ENCODE measurements around the gene BANK1.

The BANK1 gene

DNA sequence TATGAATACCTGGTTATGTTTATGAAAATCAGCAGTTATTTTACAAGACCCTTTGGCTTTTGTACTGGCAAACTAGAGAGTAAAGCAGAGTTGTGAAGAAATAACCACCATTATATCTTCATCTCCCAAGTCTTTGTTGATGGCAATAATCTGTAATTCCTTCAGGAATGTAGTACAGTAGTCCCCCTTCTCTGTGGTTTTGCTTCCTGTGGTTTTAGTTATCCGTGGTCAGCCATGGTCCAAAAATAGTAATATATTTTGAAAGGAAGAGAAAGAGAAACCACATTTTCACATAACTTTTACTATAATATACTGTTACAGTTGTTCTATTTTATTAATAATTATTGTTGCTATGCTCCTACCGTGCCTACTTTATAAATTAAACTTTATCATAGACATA is 27.8 kb downstream of the BANK1 start:
- DNase-seq = no peak

- DNase-seq = no peak
These were observed 33.3 kb downstream of the BANK1 start for GRCh38 chr4:101823864-101824263.

DNA sequence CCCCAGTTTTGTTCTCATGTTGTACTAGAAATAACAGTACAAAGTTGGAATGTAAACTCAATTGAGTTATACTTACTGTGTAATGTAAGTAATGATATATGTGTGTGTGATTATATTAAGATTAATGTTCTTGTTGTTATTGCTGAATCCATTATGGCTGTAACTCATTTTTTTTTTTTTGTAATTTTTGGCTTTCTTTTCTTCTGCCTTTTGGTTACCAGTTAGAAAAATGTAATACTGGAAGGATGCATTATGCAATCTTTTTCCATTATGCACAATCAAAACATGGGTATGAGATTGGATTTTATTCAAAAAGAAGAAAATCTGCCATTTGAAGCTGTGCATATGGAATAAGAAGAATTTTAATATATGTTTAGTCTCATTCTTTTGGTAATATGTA is 34.0 kb downstream of the BANK1 start:
- DNase-seq = no peak

- no peak for DNase-seq
These were observed 35.4 kb downstream of the BANK1 start for GRCh38 chr4:101825953-101826352.

GRCh38 chr4:101831816-101832215 is 41.3 kb downstream of the BANK1 start:
- no peak for DNase-seq

GRCh38 chr4:101833480-101833879 is 43.0 kb downstream of the BANK1 start:
- no peak for DNase-seq

DNA sequence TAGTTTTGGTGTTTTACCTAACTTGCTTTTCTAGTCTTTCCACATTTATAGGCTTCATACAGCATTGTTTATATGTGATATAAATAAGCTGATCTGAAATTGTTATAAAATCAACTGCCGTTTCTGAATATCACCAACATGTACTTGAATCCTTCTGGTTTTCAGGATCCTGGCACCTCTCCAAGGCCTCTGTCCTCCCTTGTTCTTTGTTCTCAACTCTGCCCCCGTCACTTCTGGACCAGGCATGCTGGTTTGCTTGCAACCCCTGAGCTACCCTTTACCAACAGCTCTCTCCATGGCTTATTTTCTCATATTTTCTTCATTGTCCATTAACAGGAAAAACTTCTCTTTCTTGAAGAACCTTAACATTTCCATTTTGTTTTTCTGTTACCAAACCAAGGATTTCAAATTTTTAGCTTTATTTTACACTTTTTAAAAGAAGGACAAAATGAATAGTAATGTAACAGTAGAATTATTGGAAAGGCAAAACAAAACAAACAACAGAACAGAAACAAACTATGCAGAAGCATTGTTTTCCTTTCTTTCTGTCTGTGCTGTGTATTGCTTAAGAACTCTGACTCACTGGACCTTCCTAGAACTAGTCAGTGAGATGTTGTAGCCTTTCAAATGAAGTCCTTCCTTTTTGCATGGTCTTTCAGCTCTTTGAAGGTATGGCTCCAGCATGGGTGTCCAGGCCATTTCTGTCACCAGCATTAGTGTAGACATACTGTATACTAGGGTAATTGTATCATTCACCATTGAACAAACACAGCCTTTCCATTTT is 44.8 kb downstream of the BANK1 start:
- DNase-seq = no peak

DNA sequence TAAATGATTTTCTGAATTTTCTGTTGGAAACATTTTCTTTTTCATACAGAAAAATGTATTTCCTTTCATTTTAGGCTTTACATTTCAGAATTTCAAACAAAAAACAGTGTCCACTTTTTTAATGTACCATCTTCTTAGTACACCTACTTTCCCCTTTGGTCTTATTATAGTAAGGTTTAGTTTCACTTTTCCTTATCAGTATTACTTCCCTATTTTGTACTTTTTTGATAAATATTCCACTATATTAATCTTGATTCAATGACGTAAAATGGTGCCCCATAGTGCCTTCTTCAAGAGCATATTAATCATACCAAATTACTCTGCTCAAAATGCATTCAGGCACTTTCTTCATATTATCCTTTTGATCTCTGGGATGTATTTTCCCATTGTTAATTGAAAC is 52.5 kb downstream of the BANK1 start:
- no peak for DNase-seq

DNA sequence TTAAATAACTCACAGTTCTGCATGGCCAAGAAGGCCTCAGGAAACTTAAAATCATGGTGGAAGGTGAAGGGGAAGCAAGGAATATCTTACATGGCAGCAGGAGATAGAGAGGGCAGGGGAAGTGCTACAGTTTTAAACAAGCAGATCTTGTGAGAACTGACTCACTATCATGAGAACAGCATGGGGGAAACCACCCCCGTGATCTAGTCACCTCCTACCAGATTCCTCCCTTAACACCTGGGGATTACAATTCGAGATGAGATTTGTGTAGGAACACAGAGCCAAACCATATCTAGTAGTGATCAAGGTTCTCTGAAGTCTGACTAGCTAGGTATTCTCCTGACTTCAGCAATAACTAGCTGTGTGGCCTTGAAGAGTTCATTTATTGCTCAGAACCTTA is 56.0 kb downstream of the BANK1 start:
- no peak for DNase-seq

- DNase-seq = no peak
These were observed 60.2 kb downstream of the BANK1 start for GRCh38 chr4:101850698-101851097.

- no peak for DNase-seq
These were observed 61.1 kb downstream of the BANK1 start for GRCh38 chr4:101851672-101852071.

DNA sequence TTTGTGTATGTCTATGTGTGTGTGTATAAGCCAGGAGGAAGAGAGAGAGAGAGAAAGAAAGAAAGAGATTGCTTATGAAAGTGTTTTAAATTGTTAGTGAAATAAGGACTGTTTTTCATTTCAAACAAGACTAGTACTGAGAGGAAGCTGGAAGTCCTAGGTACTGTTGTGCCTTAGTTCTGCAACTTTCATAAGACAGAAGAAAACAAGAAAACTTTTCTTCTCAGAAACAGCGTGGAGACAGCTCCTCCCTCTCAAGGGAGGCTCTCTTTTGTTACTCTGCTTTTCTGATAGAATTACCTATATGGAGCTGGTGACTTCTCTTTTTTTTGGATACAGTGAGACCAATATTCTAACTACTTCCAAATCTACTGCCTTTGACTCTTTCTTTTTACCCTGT is 62.5 kb downstream of the BANK1 start:
- DNase-seq = no peak

- DNase-seq = no peak
These were observed 63.2 kb downstream of the BANK1 start for GRCh38 chr4:101853691-101854090.

DNA sequence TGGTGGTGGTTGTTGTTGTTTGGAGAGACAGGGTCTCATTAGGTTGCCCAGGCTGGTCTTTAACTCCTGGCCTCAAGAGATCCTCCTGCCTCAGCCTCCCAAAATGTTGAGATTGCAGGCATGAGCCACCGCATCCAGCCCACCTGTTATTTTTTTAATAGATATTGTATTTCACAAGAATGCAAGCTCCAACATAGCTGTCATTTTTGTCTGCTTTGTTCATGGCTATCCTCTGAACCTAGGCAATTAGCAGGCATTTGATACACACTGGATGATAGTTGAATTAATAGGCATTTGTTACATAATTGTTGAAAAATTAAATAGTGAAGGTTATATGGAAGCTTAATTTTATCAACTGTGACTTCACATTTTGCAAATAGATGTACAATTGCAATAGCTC is 64.7 kb downstream of the BANK1 start:
- no peak for DNase-seq

GRCh38 chr4:101856149-101856548 is 65.6 kb downstream of the BANK1 start:
- DNase-seq = no peak

DNA sequence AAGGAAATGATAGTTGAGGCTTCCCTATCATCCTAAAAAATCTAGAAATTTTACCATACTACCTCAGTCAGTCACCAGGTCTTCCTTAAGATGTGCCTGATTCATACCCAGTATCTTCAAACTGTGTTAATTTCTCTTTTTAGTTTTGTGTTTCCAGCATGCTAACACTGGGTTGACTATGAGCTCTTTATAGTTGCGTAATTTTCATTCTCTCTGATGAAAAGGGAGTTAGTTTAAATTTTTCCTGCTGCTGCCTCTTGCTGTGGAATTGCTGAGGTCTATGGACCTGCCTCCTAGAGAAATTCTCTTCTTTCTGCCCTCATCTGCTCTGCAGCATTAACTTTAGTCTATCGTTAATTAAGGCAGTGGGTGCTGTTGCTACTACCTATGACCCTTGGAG is 66.6 kb downstream of the BANK1 start:
- DNase-seq = no peak

- no peak for DNase-seq
These were observed 68.1 kb downstream of the BANK1 start for GRCh38 chr4:101858641-101859040.

GRCh38 chr4:101862595-101862994 is 72.1 kb downstream of the BANK1 start:
- no peak for DNase-seq

GRCh38 chr4:101864660-101865059 is 74.1 kb downstream of the BANK1 start:
- no peak for DNase-seq

GRCh38 chr4:101865501-101866062 is 75.1 kb downstream of the BANK1 start:
- DNase-seq = no peak

GRCh38 chr4:101870874-101871273 is 80.3 kb downstream of the BANK1 start:
- no peak for DNase-seq

DNA sequence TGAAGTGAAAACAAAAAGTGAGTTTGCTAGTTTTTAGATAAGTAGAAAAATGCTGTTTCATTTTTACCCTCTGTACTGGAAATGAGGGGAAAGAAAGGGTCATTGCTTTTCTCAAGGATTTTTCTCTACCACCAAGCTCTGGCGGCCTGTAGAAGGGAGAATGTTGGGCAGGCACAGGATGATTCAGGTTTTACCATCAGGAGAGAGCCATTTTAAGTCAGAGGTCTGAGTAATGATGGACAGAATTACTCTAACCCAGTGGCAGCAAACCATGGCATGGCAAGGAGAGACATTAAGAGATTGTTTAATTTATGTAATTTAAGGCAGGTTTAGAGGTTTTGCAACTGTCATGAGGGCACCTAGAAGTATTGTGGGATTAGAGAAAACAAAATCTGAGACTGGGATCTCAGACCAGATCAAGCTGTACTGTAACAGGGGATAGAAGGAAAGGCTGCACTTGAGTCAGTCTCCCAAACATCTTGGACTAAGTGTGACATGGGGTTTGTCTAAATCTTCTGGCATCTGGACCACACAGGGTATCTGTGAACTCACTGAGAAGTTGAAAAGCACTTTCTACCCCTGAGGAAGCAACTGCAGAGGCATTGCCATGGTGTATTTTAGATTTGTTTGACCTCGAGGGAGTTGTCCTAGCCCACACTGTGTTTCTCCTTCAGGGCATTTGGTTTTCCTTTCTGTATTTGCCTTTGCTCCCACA is 81.6 kb downstream of the BANK1 start:
- no peak for DNase-seq

GRCh38 chr4:101885574-101885973 is 95.0 kb downstream of the BANK1 start:
- no peak for DNase-seq

DNA sequence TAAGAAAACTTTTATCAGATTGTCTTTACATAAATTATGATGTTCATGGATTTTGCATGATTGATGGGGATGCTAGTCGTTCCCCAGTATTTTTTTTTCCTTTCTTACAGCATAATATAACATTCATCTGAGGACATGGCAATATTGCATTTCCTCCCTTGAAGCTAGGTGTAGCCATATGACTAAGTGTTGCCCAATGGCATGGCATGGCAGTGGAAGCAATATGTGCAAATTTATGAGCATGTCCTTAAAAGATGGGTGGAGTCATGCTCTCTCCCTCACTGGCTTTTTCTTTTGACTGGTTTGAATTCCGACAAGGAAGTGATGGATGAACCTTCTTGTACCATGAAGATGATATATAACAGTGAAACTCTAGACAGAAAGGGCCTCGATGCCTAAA is 96.3 kb downstream of the BANK1 start:
- no peak for DNase-seq
